ENCODE results near the gene SDHAF3.

DNA sequence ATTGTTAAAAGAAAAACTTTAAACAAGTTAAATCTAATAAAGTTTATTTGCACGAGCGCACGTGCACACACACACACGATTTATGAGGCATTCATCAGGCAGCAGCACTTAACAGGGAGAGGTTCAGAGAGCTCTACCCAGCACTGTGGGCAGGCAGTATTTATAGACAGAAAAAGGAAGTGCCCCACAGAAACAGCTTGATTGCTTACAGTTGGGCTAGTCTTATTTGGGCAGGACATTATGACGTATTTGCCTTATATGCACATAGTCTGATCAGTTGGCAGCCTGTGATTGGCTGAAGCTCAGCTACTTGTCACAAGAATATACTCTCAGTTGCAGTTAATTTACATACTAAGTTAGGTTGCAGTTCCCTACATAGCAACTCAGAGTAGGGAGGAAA lies 1.2 kb upstream of the SDHAF3 start:
- no peak for TF ChIP-seq ZNF311 (tag by site-specific recombination; IDR thresholded peaks at IDR 0.05; ENCODE audit: borderline replicate concordance)
- TF ChIP-seq, protein P1, sequence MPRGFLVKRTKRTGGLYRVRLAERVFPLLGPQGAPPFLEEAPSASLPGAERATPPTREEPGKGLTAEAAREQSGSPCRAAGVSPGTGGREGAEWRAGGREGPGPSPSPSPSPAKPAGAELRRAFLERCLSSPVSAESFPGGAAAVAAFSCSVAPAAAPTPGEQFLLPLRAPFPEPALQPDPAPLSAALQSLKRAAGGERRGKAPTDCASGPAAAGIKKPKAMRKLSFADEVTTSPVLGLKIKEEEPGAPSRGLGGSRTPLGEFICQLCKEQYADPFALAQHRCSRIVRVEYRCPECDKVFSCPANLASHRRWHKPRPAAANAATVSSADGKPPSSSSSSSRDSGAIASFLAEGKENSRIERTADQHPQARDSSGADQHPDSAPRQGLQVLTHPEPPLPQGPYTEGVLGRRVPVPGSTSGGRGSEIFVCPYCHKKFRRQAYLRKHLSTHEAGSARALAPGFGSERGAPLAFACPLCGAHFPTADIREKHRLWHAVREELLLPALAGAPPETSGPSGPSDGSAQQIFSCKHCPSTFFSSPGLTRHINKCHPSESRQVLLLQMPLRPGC (tag by site-specific recombination; IDR thresholded peaks at IDR 0.05), result no peak
- TF ChIP-seq, protein P2, sequence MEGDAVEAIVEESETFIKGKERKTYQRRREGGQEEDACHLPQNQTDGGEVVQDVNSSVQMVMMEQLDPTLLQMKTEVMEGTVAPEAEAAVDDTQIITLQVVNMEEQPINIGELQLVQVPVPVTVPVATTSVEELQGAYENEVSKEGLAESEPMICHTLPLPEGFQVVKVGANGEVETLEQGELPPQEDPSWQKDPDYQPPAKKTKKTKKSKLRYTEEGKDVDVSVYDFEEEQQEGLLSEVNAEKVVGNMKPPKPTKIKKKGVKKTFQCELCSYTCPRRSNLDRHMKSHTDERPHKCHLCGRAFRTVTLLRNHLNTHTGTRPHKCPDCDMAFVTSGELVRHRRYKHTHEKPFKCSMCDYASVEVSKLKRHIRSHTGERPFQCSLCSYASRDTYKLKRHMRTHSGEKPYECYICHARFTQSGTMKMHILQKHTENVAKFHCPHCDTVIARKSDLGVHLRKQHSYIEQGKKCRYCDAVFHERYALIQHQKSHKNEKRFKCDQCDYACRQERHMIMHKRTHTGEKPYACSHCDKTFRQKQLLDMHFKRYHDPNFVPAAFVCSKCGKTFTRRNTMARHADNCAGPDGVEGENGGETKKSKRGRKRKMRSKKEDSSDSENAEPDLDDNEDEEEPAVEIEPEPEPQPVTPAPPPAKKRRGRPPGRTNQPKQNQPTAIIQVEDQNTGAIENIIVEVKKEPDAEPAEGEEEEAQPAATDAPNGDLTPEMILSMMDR (tag by site-specific recombination; IDR thresholded peaks at IDR 0.05), result no peak

Measured in HEK293 (cell line).